Renal cortex interstitium (tissue), 15 donors: ENCODE data around the gene ASXL1. TPM values are rescaled to one million over a fixed set of nuclear protein-coding genes. Genes with fewer than 3 reads are reported as not detected.
A peak's percentile ranks its signal among the peaks of the same experiment; 100 is the strongest.
"Not testable (repeated sequence)": the region's sequence is repeated elsewhere in the genome, so short reads cannot be mapped to it uniquely, and the experiment has no call there.

Experiments used
- DNase-seq, 11 donors: peaks; one replicate each; pipeline ENCODE4 v3.0.0-alpha.2; 2013; ENCODE audit warnings: low read depth in 9 of 11, low spot score in 4 of 11; ENCODE audit errors: extremely low read depth in 1 of 11
- long read RNA-seq, 16 experiments: transcript quantifications; one replicate each; lab custom pipeline, GENCODE V29; 2026
- polyA plus RNA-seq, 3 donors: library from polyadenylated mRNA; unstranded; fragments of 120-200 nt; gene quantifications; one replicate each; pipeline ENCODE4 v1.2.1, GENCODE V29; 2013; ENCODE audit not compliant: insufficient read length in 3 of 3

The ASXL1 gene
- polyA plus RNA-seq: 10 to 100 TPM; 61.9 to 78.5 (median 72.4) TPM
- long read RNA-seq, donor 1, full-length matches to known transcripts: 3 of 3 reads
- long read RNA-seq, donor 1, partial matches to known transcripts: 0 of 3 reads
- long read RNA-seq, donor 1, other reads (novel, unspliced or antisense): 0 of 3 reads
- long read RNA-seq, donor 2, partial matches to known transcripts: 6 of 7 reads
- long read RNA-seq, donor 2, other reads (novel, unspliced or antisense): 0 of 7 reads
- long read RNA-seq, donor 3, full-length matches to known transcripts: 2 of 2 reads
- long read RNA-seq, donor 3, partial matches to known transcripts: 0 of 2 reads
- long read RNA-seq, donor 3, other reads (novel, unspliced or antisense): 0 of 2 reads
- long read RNA-seq, donor 4, full-length matches to known transcripts: 1 of 1 reads
- long read RNA-seq, donor 4, partial matches to known transcripts: 0 of 1 reads
- long read RNA-seq, donor 4, other reads (novel, unspliced or antisense): 0 of 1 reads
- long read RNA-seq, donor 5, full-length matches to known transcripts: 3 of 3 reads
- long read RNA-seq, donor 5, partial matches to known transcripts: 0 of 3 reads
- long read RNA-seq, donor 5, other reads (novel, unspliced or antisense): 0 of 3 reads
- long read RNA-seq, donor 6, full-length matches to known transcripts: 6 of 6 reads
- long read RNA-seq, donor 6, partial matches to known transcripts: 0 of 6 reads
- long read RNA-seq, donor 6, other reads (novel, unspliced or antisense): 0 of 6 reads
- long read RNA-seq, donor 7, full-length matches to known transcripts: 2 of 2 reads
- long read RNA-seq, donor 7, partial matches to known transcripts: 0 of 2 reads
- long read RNA-seq, donor 7, other reads (novel, unspliced or antisense): 0 of 2 reads
- long read RNA-seq, donor 8, full-length matches to known transcripts: 2 of 7 reads
- long read RNA-seq, donor 8, partial matches to known transcripts: 5 of 7 reads
- long read RNA-seq, donor 8, other reads (novel, unspliced or antisense): 0 of 7 reads
- long read RNA-seq, donor 9: 0 reads
- long read RNA-seq, donor 10, partial matches to known transcripts: 0 of 1 reads
- long read RNA-seq, donor 10, other reads (novel, unspliced or antisense): 0 of 1 reads
- long read RNA-seq, donor 11, partial matches to known transcripts: 5 of 5 reads
- long read RNA-seq, donor 11, other reads (novel, unspliced or antisense): 0 of 5 reads
- long read RNA-seq, donor 12, full-length matches to known transcripts: 1 of 1 reads
- long read RNA-seq, donor 12, partial matches to known transcripts: 0 of 1 reads
- long read RNA-seq, donor 12, other reads (novel, unspliced or antisense): 0 of 1 reads
- long read RNA-seq, donor 13, full-length matches to known transcripts: 7 of 7 reads
- long read RNA-seq, donor 13, partial matches to known transcripts: 0 of 7 reads
- long read RNA-seq, donor 13, other reads (novel, unspliced or antisense): 0 of 7 reads
- long read RNA-seq, donor 14: 0 reads
- long read RNA-seq, donor 15, partial matches to known transcripts: 0 of 1 reads
- long read RNA-seq, donor 15, other reads (novel, unspliced or antisense): 0 of 1 reads
- long read RNA-seq, donor 16, full-length matches to known transcripts: 2 of 2 reads
- long read RNA-seq, donor 16, partial matches to known transcripts: 0 of 2 reads
- long read RNA-seq, donor 16, other reads (novel, unspliced or antisense): 0 of 2 reads

DNA sequence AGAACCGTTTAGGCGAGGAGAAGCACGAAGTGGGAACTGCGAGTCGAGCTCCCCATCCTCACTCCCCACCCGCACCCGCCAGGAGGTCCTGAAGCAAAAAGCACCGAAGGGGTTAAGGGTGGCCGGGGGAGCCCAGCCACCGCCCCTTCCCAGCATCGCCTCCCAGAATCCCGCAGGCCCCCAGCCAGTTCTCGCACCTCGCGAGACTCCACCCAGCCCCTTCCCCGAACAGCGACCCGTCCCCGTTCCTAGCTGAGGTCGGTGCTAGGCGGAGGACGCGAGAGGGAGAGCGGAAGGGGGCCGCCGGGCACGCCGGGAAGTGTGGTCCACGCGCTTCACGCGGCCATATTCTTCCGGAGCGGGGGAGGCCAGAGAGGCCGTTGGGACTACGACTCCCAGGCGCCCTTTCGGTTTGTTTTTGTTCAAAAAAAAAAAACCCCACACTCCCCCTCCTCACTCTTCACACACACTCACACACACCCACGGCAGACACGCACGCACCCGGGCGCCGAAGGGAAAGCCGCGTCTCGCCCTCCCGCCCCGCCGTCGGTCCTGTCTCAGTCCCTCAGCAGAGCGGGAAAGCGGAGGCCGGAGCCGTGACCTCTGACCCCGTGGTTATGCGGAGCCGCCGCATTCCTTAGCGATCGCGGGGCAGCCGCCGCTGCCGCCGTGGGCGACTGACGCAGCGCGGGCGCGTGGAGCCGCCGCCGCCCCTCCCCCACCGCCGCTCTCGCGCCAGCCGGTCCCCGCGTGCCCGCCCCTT is at the start of gene ASXL1:
TSS of gene ASXL1 (plus strand) at position 463 of the 763 bp plus-strand sequence. CDS start 445 bp downstream, outside the sequence.
- DNase-seq: peak; percentile 95 to 99 (median 98)

DNA sequence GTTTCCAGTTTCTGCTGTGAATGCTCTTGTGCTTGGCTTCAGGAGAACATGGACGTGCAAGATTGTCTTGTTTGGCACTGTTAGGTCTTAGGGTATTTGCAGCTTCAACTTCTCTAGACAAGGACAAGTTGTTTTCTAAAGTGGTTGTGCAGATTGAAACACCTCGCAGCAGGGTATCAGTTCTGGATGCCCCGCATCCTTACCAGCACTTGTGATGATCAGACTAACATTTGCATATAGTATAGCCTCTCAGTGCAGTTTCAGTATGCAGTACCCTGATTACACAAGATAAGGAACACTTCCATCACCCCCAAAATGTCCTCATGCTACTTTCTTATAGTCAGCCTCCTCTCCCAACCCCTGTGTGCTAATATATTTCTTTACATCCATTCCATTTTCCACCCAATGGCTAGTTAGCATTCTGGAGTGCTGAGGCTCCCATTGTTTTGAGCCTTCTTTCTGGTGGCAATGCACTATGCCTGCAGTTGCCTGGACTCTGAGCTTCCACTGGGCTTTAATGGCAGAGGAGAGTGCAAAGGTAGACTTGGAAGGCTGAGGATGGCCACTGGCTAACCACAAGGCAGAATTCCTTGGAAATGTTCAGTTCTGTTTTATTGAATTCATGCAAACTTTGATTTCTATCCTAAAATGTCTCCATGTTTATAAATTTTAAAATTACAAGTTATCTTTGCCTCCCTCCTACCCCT is 45.3 kb upstream of the ASXL1 start:
- DNase-seq: no peak

DNA sequence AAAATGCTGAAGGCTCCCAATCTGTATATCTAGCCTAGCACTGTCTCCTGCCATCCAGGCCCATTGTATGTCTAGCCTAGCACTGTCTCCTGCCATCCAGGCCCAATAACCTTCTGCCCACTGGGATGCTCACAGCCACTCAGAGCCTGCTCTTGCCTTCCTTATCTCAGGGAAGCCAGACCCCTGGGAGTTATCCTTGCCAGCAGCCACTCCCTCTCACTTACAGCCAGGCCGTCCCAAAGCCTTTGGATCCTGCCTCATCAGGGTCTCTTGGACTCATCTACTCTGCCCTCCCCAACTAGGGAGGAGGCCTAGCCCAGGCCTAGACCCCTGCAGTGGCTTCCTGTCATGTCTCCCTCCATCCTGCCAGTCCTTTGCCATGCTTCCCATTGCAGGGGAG is 43.4 kb upstream of the ASXL1 start:
- DNase-seq: no peak

DNA sequence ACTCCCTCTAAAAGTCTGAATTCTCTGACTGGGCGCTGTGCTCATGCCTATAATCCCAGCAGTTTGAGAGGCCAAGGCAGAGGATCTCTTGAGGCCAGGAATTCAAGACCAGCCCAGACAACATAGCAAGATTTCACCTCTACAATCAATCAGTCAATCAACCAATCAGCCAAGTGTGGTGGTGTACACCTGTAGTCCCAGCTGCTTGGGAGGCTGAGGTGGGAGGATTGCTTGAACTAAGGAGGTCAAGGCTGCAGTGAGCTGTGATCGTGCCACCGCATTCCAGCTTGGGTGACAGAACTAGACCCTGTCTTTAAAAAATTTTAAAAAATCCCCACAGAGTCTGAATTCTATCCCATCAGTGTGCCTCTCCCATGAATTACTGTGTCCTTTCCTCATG is 42.7 kb upstream of the ASXL1 start:
- no peak for DNase-seq

DNA sequence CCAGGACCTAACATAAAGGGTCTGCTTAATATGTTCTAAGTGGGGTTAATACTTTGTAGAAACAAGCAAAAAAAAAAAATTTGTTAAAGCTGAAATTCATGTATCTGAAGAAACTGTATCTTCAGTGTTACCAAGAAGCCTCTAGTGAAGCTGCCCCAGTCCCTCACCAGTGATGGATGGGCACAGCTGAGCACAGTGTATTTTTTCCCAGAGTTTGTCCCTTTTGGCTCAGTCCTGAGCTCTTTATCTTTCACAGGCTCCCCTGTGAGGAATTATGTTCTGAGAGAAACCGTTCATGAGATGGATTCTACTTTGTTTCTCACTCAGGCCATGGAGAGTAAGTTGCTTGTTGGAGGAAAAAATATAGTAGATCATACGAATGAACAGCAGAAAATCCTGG is 42.2 kb upstream of the ASXL1 start:
- DNase-seq: no peak

DNA sequence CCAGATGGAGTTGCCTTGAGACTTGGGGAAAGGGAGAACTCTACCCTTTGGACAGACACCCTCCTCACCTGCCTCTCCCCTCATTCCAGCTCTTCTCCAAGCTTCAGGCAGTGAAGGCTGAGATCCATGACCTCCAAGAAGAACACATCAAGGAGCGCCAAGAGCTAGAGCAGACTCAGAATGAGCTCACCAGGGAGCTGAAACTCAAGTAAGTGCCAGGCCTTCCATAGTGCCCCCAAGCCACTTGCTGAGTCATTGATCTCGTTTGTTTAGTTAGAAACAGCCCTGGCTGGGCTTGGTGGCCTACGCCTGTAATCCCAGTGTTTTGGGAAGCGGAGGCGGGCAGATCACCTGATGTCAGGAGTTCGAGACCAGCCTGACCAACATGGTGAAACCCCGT is 41.5 kb upstream of the ASXL1 start:
- no peak for DNase-seq

DNA sequence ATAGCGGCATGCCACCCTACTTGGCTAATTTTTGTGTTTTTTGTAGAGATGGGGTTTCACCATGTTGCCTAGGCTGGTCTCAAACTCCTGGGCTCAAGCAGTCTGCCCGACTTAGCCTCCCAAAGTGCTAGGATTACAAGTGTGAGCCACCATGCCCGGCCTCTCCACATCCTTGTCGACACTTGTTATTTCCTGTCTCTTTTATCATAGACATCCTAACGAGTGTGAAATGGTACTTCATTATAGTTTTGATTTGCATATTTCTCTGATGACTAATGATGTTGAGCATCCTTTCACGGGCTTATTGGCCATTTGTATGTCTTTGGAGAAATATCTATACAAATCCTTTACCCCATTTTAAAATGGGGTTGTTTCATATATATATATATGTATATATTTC is 39.0 kb upstream of the ASXL1 start:
- no peak for DNase-seq

DNA sequence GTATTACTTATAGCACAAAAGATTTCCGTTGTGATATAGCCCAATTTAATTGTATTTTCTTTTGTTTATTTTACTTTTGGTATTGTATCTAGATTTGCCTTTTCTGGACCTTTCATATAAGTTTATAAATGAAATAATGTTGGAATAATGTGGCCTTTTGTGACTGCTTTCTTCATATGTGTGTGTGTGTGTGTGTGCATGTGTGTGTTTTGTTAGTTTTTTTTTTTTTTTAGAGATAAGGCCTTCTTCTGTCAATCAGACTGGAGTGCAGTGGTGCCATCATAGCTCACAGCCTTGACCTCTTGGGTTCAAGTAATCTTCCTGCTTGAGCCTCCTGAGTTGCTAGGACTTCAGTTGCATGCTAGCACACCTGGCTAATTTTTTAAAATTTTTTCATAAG is 37.8 kb upstream of the ASXL1 start:
- DNase-seq: no peak

DNA sequence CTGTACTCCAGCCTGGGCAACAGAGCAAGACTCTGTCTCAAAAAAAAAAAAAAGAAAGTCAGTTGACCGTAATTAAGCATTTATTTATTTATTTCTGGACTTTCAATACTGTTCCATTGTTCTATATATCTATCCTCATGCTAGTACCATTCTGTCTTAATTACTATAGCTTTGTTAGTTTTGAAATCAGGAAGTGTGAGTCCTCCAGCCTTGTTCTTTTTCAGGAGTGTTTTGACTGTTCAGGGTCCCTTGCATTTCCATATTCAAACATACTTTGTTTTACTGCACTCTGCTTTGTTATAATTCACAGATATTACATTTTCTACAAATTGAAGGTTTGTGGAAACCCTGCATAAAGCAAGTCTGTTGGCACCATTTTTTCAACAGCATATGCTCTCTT is 36.7 kb upstream of the ASXL1 start:
- no peak for DNase-seq

DNA sequence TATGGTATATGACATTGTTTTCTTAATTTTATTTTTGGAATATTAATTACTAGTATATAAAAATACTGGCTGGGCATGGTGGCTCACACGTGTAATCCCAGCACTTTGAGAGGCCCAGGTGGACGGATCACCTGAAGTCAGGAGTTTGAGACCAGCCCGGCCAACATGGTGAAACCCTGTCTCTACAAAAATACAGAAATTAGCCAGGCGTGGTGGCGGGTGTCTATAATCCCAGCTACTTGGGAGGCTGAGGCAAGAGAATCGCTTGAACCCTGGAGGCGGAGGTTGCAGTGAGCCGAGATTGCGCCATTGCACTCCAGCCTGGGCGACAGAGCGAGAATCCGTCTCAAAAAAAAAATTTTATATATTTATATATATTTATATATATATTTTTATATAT is 35.9 kb upstream of the ASXL1 start:
- DNase-seq: not testable (repeated sequence)

DNA sequence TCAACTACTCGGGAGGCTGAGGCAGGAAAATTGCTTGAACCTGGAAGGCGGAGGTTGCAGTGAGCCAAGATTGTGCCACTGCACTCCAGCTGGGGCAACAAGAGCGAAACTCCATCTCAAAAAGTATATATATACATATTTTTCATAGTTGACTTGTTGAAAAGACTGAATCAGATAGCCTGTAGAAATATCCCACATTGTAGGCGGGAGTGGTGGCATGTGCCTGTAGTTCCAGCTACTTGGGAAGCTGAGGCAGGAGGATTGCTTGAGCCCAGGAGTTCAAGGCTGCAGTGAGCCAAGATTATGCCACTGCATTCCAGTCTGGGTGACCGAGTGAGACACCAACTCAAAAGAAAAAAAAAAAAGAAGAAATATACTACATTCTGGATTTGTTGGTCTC is 34.4 kb upstream of the ASXL1 start:
- not testable (repeated sequence) for DNase-seq

DNA sequence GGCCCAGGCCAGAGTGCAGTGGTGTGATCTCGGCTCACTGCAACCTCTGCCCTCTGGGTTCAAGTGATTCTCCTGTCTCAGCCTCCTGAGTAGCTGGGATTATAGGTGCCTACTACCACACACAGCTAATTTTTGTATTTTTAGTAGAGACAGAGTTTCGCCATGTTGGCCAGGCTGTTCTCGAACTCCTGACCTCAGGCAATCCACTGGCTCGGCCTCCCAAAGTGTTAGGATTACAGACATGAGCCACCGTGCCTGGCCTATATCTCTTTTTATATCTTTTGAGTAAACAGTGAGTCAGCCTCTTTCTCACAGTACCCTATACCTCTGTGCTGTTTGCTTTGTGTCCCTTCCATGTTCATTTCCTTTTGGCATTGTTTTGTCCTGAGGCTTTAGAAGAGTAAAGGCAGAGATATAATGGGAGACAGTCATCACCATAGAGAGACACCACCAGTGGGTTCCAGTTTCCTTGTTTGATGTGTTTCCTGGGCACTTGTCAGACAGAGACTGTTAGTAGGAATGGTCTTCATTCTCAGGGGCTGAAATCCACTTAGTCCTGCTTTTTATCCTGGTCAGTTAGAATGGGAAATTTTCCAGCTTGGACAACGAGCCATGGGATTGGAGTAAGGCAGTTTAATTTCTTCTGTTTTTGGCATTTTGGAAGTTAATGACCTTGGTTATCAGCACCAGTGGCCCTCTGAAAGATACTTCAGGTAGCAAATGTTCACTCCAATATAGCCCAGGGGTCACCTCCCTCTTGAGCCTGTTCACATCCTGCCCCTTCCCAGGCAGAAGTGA is 32.2 kb upstream of the ASXL1 start:
- DNase-seq: no peak

DNA sequence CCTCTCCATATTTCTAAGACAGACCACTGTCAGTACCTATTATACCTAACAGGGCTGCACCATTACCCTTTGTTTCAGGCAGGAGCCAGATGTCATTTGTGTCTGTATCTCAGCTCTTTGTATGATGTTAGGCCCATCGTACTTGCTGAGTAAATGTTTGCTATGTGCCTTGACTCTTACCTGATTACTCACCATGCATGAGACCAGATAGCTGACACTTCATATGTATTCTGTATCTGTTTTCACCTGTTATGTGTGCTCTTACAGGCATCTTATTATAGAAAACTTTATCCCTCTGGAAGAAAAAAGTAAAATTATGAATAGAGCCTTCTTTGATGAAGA is 31.7 kb upstream of the ASXL1 start:
- DNase-seq: no peak

DNA sequence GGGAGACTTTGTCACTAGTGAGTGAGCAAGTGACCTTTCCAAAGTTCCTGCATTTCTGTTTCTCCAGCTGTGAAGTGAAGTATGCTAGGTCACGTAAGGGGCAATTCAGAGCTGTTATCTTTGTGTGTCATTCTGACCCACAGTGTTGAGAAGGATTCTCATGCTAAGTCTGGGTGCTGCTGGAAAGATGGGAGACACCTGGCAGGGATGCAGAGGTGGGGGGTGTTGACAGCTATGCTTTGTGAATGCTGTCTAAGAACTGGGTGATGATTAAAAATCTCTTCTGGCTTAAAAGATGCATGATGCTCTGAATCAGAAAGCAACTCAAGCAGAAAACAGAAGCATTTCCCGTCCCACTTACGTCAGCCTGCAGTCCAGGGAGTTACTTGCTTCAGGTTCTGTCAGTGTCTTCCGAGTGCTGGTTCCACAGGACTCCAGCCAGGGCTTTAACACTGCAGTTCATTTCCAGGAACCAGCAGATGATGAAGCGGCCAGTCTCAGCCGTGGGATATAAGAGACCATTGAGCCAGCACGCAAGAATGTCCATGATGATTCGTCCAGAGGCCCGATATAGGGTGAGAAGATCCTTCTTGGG is 30.9 kb upstream of the ASXL1 start:
- no peak for DNase-seq

DNA sequence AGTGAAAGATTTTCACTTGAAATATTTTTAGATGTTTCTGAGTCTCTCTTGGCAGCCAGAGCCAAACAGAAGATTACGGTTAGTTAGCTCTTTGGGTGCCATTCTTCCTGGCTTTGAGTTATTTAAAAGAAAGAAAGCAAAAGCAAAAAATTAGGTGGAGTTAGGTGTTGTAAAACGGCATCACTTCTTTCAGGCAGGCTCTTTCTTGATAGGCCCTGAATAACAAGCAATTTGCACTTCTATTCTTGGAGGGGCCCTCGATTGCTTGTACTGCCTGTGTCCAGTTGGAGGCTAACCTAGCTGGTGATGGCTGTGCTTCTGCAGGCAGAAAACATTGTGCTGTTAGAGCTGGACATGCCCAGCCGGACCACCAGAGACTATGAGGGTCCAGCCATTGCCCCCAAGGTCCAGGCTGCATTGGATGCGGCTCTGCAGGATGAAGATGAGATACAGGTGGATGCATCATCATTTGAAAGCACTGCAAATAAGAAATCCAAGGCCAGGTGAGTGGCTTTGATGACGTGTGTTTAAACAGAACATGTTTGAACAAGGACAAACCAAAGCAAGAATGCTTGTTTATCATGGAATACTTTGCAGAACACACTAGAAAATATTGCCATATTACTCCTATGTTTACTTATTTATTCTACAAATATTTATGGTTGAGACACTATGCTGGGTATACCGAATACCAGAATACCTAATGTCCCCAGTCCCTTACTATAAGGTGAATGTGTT is 28.1 kb upstream of the ASXL1 start:
- DNase-seq: no peak

DNA sequence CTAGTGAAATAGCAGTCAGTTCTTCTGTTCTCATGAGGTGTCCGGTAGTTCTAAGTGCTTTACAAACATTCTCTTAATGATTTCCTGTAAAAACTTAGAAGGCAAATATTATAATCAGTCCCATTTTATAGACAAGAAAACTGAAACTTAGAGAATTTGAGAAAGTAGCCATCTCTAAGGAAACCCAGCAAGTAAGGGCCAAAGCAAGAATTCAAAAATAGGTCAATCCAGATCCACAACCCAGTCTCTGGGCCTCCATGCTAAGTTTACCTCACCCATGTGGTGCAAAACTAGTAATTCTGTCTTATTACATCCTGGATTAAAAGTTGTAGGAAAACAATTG is 27.6 kb upstream of the ASXL1 start:
- no peak for DNase-seq
